Stimulated activated CD8-positive, alpha-beta memory T cell treated with anti-CD3 and anti-CD28 coated beads, Interleukin-2, amount 100 ng/mL, for 1 hour (primary cell): Measurements from ENCODE around the gene TRABD.
"Not testable (repeated sequence)": the region's sequence is repeated elsewhere in the genome, so short reads cannot be mapped to it uniquely, and the experiment has no call there.

Experiments used
- DNase-seq, 2 donors: peaks; one replicate each; pipeline ENCODE4 v3.0.0-alpha.2; 2020; ENCODE audit warnings: low read depth in 2 of 2

TRABD gene

GRCh38 chr22:50185375-50186087 is at the start of gene TRABD:
TRABD (plus strand) TSS chr22:50185913; CDS start chr22:50193061, 7,148 bp downstream.
- DNase-seq = peak; percentile 71 to 79

- no peak for DNase-seq
Observed at GRCh38 chr22:50136581-50137015, 49.1 kb upstream of the TRABD start.

- DNase-seq = not testable (repeated sequence)
Observed at GRCh38 chr22:50137277-50137676, 48.4 kb upstream of the TRABD start.

- DNase-seq = no peak
Observed at GRCh38 chr22:50138041-50138440, 47.7 kb upstream of the TRABD start.

GRCh38 chr22:50138988-50139387 is 46.7 kb upstream of the TRABD start:
- no peak for DNase-seq

- DNase-seq = no peak
Observed at GRCh38 chr22:50139843-50140415, 45.8 kb upstream of the TRABD start.

- DNase-seq = no peak
Observed at GRCh38 chr22:50140615-50141014, 45.1 kb upstream of the TRABD start.

- DNase-seq = no peak
Observed at GRCh38 chr22:50141462-50141861, 44.3 kb upstream of the TRABD start.

- no peak for DNase-seq
Observed at GRCh38 chr22:50141891-50142363, 43.8 kb upstream of the TRABD start.

- no peak for DNase-seq
Observed at GRCh38 chr22:50143096-50143495, 42.6 kb upstream of the TRABD start.

GRCh38 chr22:50144005-50144614 is 41.6 kb upstream of the TRABD start:
- DNase-seq = no peak

GRCh38 chr22:50145721-50146438 is 39.8 kb upstream of the TRABD start:
- no peak for DNase-seq

GRCh38 chr22:50146439-50147238 is 39.1 kb upstream of the TRABD start:
- DNase-seq = no peak

- not testable (repeated sequence) for DNase-seq
Observed at GRCh38 chr22:50147258-50148165, 38.2 kb upstream of the TRABD start.

GRCh38 chr22:50148166-50148500 is 37.6 kb upstream of the TRABD start:
- DNase-seq = no peak

- peak; percentile 53 to 55 for DNase-seq
Observed at GRCh38 chr22:50148991-50149721, 36.6 kb upstream of the TRABD start.

- no peak for DNase-seq
Observed at GRCh38 chr22:50150161-50151129, 35.3 kb upstream of the TRABD start.
